K562 (cell line): ENCODE results near the gene CPEB1.
"Not testable (repeated sequence)": the region's sequence is repeated elsewhere in the genome, so short reads cannot be mapped to it uniquely, and the experiment has no call there.

Experiments
- EHMT2 ChIP-seq: fragments of 450-650 bp; IDR thresholded peaks from 2 replicates; pipeline ENCODE4 v1.6.1; 2018; ENCODE audit warnings: antibody characterized with exemption
- EP300 ChIP-seq: IDR thresholded peaks from 2 replicates; pipeline ENCODE4 v1.6.1; 2012; ENCODE audit warnings: low read length, improper control_type of control experiment
- NUFIP1 ChIP-seq: fragments of 450-650 bp; IDR thresholded peaks from 2 replicates; pipeline ENCODE4 v1.6.1; 2018; ENCODE audit not compliant: partially characterized antibody
- ZNF263 ChIP-seq: sonication (generic); formaldehyde crosslinking; IDR thresholded peaks from 2 replicates; pipeline ENCODE4 v1.8.0; 2022; ENCODE audit warnings: mild to moderate bottlenecking, missing genetic modification reagents, borderline replicate concordance
- ZNF395 ChIP-seq: fragments of 200-800 bp; sonication (Bioruptor generic); IDR thresholded peaks from 2 replicates; pipeline ENCODE4 v1.6.1; 2017; ENCODE audit warnings: missing genetic modification characterization, missing compliant biosample characterization

- TF ChIP-seq EP300; ZNF263 (CRISPR knock-in tag); NUFIP1; ZNF395 (CRISPR knock-in tag); EHMT2: not testable (repeated sequence)
Measured at GRCh38 chr15:82507087-82507486, 140.1 kb downstream of the CPEB1 start.
